NCI-H2227 treated with DMSO at 0.1 percent for 48 hours (cell line): ENCODE data around the gene ANK2.

Experiments used
- DNase-seq: peaks from one replicate; lab custom pipeline; 2025; lab: John Stamatoyannopoulos, UW

ANK2 gene

DNA sequence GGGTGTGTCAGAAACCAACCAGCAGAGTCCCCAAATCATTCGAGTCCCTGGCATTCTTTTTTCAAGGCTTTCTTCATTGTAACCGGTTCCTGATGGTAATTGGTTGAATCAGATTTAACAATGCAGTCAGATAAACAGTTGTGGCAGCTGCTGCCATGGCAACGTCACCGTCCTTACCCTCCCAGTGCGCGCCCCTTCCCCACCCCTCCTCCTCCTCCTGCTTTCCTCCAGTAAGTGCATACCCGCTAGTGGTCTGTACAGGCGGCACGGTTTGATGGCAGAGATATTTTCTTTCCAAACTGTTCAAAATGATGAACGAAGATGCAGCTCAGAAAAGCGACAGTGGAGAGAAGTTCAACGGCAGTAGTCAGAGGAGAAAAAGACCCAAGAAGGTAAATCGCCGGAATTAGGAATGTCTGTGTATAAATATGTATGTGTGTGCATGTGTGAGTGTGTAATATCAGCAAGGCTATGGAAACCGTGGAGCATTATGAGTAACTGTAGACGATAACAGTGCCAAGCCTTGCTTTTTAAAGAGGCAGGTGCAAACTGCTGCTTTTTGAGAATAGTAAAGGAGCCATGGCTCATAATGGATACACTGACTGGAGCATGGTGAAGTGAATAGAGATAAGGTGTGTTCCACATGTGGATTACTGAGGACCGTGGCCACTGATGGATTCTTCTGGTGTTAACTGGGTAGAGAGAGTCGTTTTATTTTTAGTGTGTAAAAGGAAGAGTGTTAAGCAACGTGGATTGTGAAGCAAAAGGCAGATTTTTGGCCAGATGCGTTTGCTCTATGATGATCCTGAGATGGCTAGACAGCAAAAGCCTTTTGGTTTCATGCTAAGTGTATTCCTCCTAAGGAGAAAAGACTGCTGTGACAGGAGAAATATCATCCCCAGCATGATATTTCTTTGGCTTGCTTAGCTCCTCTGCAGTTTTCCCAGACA, at the start of gene ANK2:
Gene ANK2, plus strand, starts transcription at position 233 of the 950 bp plus-strand sequence. Its CDS starts 76 bp downstream, at position 309.
- DNase-seq: peak; percentile 59

DNA sequence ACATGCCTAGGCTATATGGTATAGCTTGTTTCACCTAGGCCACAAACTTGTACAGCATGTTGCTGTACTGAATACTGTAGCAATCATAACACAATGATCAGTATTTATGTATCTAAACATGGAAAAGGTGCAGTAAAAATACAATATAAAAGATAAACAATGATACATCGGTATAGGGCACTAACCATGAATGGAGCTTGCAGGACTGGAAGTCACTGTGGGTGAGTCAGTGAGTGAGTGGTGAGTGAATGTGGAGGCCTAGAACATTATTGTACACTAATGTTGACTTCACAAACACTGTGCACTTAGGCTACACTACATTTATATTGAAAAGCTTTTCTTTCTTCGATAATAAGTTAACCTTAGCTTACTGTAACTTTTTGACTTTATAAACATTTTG, 45.6 kb upstream of the ANK2 start:
- DNase-seq: no peak

DNA sequence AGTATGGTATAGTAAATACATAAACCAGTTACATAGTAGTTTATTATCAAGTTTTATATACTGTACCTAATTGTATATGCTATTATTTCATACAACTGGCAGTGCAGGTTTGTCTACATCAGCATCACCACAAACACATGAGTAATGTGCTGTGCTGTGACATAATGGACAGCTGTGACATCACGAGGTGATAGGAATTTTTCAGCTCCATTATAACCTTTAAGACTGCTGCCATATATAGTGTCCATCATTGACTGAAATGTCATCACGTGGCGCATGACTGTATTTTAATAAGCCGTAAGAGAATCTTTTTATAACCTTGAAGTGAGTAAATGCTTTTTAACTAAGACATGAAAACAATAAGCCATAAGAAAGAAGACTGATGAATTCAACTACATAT, 44.8 kb upstream of the ANK2 start:
- no peak for DNase-seq

DNA sequence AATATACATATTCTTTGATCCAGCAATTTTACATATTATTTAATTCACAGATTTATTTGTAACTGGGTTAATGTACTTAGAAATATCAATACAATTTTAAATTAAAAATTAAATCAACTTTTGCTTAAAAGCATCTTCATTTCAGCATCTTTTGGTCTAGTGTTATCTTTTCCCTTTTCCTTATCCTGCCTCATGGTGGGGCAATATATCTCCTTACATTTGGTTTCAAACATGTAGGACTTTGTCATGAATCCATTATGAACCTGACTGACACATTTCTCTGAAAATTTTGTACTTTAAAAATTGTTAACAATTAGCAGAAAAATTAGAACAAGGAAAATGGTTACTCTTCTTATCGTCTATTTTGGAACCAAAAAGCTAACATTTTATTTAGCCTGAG, 42.8 kb upstream of the ANK2 start:
- DNase-seq: no peak

DNA sequence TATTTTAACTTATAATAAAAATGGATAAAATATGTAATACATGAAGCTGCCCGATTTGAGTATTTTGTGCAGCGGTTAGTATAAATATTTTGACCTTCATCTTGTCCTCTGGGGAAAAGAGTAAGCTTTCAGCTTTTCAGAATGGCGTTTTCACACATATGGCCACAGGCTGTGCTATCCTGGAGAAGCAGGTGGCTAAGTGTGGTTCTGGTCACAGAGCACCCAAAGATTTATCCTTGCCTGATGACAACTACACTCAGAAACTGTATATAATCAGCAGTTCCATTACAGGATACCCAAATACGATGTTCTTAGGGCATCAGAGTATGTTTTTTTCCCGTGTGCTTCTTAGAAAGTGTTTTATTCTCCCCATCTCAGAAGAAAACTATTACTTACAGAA, 42.3 kb upstream of the ANK2 start:
- peak; percentile 6 for DNase-seq

DNA sequence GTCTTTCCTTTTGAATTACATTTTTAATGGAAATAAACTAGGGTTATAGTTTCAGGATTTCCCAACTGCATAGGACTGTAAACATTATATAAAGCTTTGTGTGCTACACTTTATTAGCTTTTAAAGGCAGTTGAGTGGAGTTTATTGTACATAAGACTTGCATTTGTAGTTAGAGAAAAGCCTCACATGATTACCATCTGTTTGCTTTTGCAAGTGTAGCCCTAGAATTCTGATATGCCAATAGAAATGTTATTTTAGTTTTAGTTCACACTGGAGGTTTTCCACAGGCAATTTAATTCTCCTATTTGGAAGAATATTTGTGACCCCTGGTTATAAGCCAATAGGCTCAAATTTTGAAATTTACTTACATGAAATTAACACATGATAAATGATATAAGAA, 41.3 kb upstream of the ANK2 start:
- DNase-seq: no peak

DNA sequence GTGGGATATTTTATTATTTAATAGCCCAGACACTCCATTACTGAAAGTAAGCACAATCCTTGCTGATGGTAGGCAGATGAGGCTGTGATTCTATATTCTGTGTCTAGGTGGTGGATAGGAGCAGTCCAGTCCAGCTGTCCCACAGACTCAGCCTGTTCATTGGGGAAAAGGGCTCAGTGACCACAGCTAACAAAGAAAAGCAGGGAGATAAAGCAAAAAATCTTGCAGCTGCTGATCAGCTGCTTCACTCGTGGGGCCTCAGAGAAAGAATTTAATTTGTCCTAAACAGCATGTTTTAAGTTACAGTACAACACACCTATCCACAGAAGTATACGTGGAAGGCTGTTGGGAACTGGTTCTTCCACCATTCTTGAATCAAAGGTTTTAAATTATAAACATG, 40.7 kb upstream of the ANK2 start:
- no peak for DNase-seq

DNA sequence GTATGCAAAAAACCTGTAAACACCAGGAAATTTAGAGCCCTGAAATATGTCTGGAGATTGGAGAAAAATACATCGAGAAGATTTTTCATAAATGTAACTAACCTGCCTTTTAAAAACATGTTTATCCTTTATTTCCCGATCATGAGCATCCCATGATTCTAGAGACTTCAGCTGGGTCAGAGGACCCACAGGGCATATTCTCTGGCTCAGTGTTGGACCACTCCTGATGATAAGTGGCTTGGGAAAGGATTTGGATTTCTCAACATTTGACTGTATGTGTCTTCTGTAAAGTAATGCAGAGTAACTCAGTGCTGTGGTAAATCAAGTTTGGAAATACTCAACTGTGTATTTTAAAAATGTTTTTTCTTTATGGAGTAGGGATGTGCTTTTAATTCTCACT, 40.0 kb upstream of the ANK2 start:
- DNase-seq: no peak

DNA sequence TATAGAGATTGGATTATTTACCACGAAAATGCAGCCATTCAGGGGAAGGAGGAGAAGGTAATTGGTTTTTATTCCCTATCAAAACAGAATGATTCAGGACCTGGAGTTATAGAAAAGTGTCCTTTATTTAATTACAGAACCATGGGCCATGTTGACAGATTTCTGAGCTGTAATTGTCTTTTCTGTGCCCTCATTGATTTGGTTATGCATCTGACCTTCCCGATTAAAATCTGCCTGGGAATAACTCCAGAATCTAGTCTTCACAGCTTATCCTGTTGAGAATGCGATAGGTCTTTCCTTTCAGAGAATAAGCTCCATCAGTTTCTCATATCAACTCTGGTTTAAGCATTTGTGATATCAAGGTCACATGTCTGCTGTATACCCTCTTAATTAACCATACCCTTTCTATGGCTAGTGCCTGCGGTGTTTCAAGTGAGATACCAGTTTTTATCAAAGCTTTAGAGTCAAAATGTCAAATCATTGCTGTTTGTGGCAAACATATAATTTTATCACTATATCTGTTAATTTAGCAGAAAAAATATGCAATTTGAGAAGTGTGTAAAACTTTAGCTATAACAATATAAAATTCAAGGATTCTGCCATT, 37.2 kb upstream of the ANK2 start:
- no peak for DNase-seq

DNA sequence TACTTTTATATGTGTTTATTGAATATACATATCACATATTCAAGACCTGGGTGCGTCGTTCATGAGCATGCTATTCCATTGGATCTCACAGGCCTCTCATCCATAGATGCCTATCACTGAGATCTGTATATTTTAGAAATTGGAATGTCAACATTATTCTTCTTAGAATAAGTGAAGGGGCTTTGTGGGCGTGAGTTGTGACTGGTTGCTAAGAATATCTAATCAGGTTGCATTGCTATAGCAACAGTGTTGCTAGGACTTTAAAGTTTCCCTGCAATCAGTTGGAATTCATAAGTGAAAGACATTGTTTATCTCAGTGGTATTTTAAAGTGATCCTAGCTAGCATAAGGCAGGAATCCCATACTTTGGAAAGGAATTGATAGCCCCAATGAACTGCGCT, 36.7 kb upstream of the ANK2 start:
- DNase-seq: no peak

DNA sequence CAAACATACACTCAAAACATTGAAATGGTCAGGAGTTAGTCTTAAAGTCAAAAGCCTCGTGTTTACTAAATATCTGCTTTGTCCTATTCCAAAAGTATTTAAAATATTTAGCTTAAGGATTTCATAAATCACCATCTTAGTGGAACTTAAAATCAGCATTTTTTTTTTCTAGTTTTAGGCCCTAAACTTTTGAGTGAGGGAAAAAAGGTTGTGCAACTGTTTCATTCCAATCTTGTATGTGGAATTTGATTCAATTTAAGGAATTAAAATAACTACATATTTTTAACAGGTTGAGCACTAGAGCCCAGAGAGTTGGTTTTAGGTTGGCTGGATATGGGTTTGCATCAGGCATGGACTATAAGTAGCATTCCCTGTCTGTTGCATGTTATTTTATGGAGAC, 35.7 kb upstream of the ANK2 start:
- no peak for DNase-seq

DNA sequence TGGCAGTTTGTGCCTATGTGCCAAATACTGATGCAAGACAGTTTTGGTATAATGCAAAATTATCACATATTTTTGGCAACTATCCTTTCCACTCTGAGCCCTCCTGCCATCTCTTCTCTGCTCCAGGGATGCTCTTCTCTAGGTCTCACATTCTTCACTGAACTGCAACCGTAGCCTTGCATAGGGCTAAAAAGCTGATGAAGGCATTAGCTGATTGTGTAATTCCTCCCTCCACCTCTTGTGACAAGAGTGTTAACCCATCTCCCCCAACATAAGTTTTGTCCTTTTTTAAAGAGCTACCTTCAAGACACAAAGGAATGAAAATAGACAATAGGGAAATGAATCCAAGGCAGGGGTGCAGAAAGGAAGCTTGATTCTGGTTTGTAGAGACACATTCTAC, 33.1 kb upstream of the ANK2 start:
- DNase-seq: no peak

DNA sequence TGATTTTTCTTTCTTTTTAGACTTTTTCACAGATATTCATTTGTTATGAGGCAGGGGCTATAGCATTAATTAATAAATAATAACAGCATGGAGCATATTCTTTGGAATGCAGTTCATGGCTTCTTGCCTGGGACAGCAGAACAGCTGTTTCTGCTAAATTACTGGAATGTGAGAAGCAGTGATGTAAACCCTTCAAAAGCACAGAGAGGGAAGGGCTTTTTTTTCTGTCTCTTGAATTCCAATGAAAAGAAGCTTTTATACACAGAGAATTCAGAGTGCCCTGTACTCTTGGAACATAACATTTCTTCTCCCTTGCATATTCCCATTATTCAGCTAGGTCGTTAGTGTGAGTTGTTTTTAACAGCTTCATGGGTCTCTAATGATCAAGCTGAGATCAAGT, 28.5 kb upstream of the ANK2 start:
- no peak for DNase-seq

DNA sequence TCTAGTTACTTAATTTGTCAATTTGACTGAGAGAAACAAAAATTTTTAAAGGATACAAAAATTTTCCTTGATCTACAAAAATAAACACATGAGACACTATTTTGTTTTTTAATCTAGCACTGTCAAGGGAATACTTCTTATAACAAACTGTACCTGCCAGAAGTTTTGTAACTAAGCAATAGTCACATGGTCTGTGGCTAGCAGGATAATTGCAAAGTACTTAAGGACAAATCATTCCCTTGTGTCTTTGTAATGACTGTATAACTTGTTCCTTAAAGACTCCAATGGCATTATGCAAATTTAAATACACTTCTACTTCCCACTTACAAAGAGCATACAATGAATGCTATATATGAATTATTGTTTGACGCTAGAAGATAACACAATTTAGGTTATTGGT, 25.1 kb upstream of the ANK2 start:
- DNase-seq: no peak

DNA sequence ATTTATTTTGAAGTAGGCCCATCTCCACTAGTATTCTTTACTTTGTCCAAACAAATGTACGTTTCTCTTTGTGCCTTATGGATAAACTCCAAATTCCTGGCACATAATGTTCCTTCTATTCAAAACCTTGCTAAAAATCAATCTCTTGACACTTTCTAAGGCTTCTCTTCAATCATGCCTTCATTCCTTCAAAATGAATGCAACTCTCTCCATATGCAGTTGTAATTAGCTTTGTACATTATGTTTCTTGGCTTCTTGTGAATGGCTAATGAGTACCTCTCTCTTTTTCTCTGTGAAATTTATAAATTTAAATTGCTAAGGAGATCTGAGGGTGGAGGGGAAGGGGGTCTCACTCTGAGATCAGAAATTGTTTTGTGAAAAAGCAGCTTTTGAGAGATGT, 24.0 kb upstream of the ANK2 start:
- DNase-seq: no peak

DNA sequence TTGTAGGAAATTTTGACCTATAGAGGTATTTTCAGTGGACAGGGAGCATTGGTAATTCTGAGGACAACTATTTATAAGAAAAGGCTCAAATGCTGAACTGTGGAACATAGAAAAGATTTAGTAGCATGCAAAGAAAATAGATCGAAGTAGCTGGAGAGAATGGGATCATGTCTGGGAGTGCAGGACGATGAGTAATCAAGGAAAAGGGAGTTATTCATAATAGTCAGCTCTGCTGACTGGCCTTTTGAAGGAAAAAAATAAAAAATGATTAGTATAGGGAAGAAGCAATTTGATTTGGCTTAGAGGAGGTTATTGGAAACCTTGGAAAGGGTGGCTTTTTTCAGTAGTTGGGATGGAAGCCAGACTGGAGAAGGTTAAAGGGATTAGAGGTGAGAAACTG, 22.9 kb upstream of the ANK2 start:
- DNase-seq: no peak

DNA sequence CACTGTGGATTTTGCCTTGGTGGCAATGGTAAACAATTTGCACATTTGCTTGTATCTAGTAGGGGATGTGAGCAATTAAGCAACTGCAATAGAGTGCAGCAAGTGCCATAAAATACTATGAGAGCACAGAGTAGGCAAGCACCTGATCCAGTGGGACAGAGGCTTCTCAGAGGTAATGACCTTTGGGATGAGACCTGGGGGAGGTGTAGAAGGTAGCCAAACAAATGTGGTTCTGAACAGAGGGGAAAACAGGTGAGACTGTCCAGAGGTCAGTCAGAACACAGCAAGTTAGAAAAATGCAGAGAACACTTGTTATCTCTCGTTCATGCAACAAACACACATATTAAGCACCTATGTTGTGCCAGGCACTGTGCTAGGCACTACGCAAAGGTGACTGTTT, 21.4 kb upstream of the ANK2 start:
- DNase-seq: no peak

DNA sequence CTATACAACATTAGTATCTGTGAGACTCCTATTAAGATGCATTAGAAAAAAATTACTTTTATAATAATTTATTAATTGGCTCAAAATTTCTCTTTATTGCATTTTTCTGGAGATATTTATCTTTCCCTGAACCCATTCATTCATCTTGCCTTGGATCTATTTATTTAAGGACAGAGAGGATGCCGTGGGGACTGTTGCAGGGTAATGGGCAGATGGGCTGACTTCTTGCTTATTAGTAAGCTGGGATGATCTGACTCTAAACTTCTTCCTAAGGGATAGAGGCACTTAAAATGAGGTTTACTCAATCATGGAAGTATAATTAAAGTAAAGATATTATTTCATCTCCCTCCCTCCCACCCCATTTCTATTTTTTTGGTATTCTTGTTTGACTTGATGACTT, 18.2 kb upstream of the ANK2 start:
- DNase-seq: no peak

DNA sequence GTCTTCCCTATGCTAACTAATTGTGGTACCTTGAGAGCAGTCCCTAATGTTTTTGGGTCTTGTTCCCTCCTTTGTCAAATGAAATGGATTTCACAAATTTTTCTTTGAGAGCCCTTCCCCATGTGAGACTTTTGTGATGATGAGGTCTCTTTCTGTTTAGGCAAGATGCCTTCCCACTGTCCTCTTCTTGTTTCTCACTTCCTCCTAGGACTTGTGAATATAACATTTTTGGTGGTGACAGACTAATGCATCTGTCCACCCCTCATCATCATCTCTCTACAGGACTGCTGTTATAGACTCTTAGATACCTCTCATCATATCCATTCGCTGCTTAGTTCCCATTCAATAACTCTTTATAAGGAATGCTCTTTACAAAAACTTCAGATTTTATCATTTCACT, 8.7 kb upstream of the ANK2 start:
- no peak for DNase-seq

DNA sequence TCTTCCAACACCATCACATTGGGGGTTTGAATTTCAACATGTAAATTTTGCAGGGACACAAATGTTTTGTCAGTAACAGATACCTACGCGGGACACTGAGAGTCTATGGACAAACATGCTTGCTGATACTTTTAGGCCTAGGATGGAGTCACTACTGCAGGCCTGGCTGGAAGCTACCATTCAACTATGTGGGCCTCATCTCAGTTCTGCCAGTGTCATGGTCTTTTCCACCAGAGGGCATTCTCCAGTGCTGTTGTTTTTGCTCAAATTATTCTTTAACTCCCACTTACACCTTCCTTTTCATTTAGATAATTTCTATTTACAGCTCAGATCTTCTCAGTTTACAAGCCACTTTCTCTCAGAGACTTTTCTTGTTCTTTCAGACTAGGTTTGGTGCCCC, 7.0 kb upstream of the ANK2 start:
- no peak for DNase-seq

DNA sequence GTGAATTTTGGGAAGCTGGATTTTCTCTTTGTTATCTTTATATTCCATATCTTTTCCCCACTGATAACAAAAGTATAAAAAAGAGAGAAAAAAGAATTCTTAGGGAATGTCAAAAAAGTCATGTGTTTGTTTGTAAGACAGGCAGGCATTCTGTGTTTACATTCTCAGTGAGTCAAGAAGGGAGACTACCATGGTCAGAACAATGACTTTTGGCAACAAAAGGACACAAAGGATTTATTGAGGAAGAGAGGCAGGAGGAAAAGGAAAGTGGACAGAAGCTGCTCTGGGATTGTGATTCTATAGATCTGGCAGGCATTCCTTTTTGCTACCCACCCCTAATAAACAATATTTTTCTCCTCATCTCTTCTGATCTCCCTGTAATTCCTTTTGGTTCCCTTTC, 5.9 kb upstream of the ANK2 start:
- DNase-seq: no peak

DNA sequence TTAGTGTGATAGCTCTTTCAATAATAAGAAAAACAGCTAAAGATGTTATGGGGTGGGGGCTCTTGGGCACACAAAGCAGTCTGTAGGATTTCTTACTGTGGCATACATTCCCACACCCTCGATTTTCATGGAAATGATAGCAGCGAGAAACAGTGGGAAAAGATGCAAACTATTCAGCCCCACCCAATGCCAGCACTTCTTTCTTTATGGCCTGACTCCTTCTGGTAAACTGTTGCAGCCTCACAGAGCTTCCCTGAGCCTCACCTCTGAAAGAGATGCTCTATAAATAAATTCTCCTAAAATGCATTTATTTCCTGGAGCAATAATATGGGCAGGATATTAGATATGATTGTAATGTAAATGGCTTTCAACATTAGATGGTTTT, 910 bp downstream of the ANK2 start:
- peak; percentile 23 for DNase-seq

DNA sequence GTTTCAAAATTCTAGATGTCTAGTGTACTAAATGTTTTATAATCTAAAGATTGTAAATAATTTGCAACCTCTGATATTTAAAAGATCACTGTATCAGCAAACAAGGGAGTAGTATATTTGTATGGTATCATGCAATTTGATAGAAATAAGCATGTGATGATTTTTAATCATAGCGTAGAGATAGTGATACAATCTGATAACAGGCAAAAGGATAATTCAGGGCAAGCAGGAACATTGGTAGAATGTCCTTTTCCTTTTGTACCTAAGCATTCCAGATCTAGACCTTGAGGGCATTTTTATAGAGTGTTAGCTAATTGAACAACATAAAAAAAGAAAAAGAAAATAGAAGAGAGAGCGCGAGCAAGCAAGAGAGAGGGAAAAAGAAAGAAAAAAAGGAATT, 1.4 kb downstream of the ANK2 start:
- no peak for DNase-seq

DNA sequence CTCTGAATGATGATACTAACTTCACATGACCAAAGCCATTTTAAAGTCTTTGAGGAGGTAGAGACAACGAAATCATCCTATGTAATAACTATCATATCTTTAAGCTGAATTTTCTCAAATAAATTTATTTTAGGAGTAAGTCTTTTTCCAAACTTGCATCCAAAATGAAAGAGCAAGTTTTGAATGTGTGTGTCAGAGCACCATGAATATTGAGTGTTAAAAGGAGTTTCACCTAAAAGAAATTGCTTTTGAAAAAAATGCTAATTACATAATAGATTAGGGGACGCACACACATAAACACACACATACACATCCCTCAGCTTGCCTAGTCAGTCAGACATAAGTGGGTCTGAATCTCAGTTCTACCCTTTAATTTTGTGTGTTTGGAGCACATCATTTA, 1.9 kb downstream of the ANK2 start:
- no peak for DNase-seq
